Type B pancreatic cell (in vitro differentiated cells): ENCODE measurements around the gene ELL. TPM values are rescaled to one million over a fixed set of nuclear protein-coding genes. Genes with fewer than 3 reads are reported as not detected.

ENCODE experiments used
- DNase-seq: peaks from one replicate; pipeline ENCODE4 v3.0.0; 2021; ENCODE audit warnings: mixed read lengths; ENCODE audit not compliant: unreplicated experiment; ENCODE audit errors: extremely low spot score
- H3K27ac Mint-ChIP-seq: 2 replicates; pipeline ENCODE4 v1.8.0; 2021; ENCODE audit warnings: mild to moderate bottlenecking, mixed read lengths
- H3K27me3 Mint-ChIP-seq: 2 replicates; pipeline ENCODE4 v1.8.0; 2021; ENCODE audit warnings: mixed read lengths
- H3K36me3 Mint-ChIP-seq: 2 replicates; pipeline ENCODE4 v1.8.0; 2021; ENCODE audit warnings: mixed read lengths
- H3K4me1 Mint-ChIP-seq: one replicate; pipeline ENCODE4 v1.8.0; 2021; ENCODE audit warnings: mixed read lengths; ENCODE audit not compliant: unreplicated experiment
- H3K4me3 Mint-ChIP-seq: 2 replicates; pipeline ENCODE4 v1.8.0; 2021; ENCODE audit warnings: mild to moderate bottlenecking, mixed read lengths
- H3K9me3 Mint-ChIP-seq: 2 replicates; pipeline ENCODE4 v1.8.0; 2021; ENCODE audit warnings: mixed read lengths
- CTCF ChIP-seq: fragments of 200-600 bp; sonication (generic); conservative IDR thresholded peaks from 2 replicates; pipeline ENCODE4 v1.5.0; 2021; ENCODE audit warnings: antibody characterized with exemption, mild to moderate bottlenecking
- total RNA-seq: library from RNA; stranded (reverse); gene quantifications from 2 replicates; pipeline ENCODE4 v1.2.1, GENCODE V29; 2021; ENCODE audit warnings: low replicate concordance

The ELL gene
- total RNA-seq, 1 donor from 2014 or later, result 13.6 TPM

GRCh38 chr19:18500376-18500775 is 21.5 kb downstream of the ELL start:
- Mint-ChIP-seq H3K36me3 (no peaks in the 10 kb centered on the region), H3K9me3 (no peaks in the 10 kb centered on the region), H3K27me3 (no peaks in the 10 kb centered on the region), H3K4me1 (peaks cover 43% of the 10 kb centered on the region), H3K27ac (no peak overlapping the region), H3K4me3 (no peak overlapping the region)
- no peak for TF ChIP-seq CTCF
- DNase-seq, result no peak

GRCh38 chr19:18499055-18499775 is 22.7 kb downstream of the ELL start:
- Mint-ChIP-seq H3K4me3 (no peak overlapping the region), H3K36me3 (no peaks in the 10 kb centered on the region), H3K4me1 (peaks cover 31% of the 10 kb centered on the region), H3K9me3 (no peaks in the 10 kb centered on the region), H3K27ac (no peak overlapping the region), H3K27me3 (no peaks in the 10 kb centered on the region)
- DNase-seq, result no peak
- no peak for TF ChIP-seq CTCF

- no peak for TF ChIP-seq CTCF
- Mint-ChIP-seq H3K9me3 (no peaks in the 10 kb centered on the region), H3K27ac (peak overlapping the region; percentile 53), H3K27me3 (no peaks in the 10 kb centered on the region), H3K36me3 (no peaks in the 10 kb centered on the region), H3K4me1 (peaks cover 27% of the 10 kb centered on the region), H3K4me3 (no peak overlapping the region)
- DNase-seq, result no peak
These were observed 25.0 kb downstream of the ELL start for GRCh38 chr19:18496980-18497256.

GRCh38 chr19:18496167-18496979 is 25.5 kb downstream of the ELL start:
- Mint-ChIP-seq H3K27ac (peak overlapping the region; percentile 53), H3K4me1 (peaks cover 27% of the 10 kb centered on the region), H3K36me3 (no peaks in the 10 kb centered on the region), H3K9me3 (no peaks in the 10 kb centered on the region), H3K4me3 (no peak overlapping the region), H3K27me3 (no peaks in the 10 kb centered on the region)
- DNase-seq, result no peak
- TF ChIP-seq CTCF, result no peak

GRCh38 chr19:18495204-18495911 is 26.5 kb downstream of the ELL start:
- Mint-ChIP-seq H3K9me3 (no peaks in the 10 kb centered on the region), H3K4me1 (peaks cover 24% of the 10 kb centered on the region), H3K4me3 (no peak overlapping the region), H3K27ac (no peak overlapping the region), H3K36me3 (no peaks in the 10 kb centered on the region), H3K27me3 (no peaks in the 10 kb centered on the region)
- no peak for TF ChIP-seq CTCF
- no peak for DNase-seq
